ENCODE data around the gene RHBDF2.
"Not testable (repeated sequence)": the region's sequence is repeated elsewhere in the genome, so short reads cannot be mapped to it uniquely, and the experiment has no call there.

Gene RHBDF2

GRCh38 chr17:76537578-76538280, 36.5 kb upstream of the RHBDF2 start, which contains the start of gene CYGB:
TSS of gene CYGB (minus strand) at chr17:76537709. CDS start at chr17:76537542, 167 bp downstream.
- FAIRE-seq, result no peak

DNA sequence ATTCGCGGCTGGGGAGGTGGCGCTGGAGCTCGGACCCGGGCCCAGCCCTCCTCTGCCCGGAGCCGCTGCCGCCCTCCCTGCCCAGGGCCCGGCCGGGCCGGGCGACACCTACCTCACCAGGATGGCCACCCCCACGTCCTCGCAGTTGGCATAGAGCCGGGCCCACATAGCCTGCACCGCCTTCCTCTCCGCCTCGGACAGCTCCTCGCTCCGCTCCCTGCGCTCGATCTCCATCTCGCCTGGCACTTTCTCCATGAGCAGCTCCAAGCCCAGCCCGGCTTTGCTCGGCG, 36.0 kb upstream of the RHBDF2 start:
- no peak for FAIRE-seq

DNA sequence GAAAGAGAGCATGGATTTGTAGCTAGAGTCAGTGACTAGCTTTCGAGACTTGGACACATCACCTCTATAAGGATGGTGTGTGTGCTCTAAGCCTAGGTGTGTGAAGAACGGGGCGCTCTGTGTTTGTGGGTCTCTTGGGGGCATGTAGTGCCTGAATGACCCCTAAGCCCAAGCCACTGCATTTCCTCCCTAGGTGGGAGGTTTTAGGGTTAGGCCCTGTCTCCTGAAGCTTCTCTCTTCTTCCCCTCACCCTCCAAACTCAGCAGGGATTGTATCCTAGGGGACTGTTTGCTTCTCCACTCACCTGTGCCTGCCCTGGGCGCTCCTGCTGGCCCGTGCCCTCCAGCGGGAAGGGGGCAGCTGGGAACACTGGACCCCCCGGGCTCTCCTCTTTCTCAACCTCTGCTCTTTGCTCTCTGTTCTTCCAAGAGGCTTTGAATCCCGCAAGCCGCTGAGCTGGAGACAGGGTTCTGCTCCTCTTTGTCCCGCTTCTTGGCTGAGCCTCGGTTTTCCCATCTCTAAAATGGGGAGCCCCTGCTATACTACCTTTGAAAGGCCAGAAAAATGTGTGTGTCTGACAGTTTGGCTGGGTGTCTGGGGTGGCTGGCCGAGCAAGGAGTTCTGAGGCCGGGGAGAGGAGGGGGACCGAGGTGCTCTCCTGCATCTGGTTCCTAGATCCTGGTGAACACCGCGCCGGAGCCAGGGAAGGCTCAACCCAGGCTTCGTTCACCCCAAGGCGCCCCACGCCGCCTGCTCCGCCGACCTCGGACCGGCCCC, 35.5 kb upstream of the RHBDF2 start:
- no peak for FAIRE-seq

DNA sequence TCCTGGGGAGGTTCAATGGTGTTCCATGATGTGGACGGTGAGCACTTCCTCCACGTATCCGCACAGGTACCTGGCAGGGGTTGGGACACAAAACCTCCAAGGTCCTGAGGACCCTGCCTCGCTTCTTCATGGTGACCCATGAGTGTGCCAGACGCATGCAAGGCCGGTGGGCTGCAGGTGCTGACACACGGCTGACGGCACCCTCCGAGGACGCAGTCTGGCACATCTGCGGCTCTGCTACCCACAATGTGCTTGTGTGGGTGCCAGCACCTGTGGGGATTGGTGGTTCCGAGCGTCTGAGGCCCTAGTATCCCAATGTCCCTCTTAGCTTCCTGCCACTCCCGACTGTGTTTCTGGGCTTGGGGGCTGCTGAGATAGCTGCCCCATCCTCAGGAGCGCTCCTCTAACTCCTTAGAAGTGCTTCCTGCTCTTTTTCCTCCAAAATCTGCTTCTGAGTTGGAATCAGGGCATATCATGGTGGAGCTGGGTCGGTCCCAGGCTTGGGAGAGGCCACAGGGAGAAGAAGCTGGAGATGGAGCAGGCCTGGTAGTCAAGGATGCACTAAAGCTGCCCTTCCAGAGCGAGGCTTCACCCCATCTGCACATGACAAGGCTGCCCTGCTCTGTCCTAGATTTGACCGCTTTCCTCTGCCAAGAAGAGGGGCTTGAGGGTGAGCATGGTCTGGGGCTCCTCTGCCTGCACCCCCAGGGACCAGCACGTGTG, 34.7 kb upstream of the RHBDF2 start:
- FAIRE-seq, result no peak

DNA sequence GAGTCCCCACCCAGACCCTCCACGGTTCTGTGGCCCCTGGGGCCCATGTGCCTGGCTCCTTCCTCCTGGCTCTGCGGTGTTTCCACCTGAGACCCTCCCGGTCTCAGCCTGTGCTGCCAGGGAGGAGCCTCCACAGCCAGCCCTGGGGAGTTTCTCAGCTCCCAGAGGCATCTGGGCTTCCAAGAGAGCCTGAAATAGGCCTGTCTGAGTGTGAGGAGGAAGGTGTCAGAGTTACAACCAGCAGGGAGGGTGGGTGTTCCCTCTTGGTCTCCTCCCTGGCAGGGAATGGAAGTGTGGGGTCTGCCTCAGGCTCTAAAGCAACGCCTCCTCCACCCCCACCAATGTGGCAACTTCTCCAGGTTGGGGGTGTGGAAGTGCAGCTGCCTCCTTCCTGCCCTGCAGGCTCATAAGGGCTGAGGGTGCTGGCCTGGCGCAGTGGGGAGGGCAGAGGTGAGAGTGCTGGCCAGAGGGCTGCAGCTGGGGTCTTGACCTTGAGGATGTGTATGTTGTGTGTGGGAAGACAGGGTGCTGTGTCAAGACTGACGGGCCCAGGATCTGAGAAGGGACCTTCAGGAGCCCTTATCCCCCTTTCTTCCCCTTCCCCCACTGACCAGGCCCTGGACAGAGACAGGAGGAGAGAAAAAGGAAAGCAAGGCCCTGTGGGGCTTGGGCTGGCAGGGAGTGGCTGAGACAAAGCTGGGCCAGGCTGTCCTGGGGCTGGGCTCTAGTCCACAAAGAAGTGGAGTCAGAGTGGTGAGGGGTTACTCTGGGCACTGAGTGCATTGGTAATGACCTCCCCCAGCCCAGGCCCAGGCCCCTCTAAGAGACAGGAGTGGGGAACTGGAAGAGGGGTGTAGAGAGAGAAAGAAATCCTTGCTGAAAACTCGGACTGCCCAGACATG, 33.9 kb upstream of the RHBDF2 start:
- no peak for FAIRE-seq

DNA sequence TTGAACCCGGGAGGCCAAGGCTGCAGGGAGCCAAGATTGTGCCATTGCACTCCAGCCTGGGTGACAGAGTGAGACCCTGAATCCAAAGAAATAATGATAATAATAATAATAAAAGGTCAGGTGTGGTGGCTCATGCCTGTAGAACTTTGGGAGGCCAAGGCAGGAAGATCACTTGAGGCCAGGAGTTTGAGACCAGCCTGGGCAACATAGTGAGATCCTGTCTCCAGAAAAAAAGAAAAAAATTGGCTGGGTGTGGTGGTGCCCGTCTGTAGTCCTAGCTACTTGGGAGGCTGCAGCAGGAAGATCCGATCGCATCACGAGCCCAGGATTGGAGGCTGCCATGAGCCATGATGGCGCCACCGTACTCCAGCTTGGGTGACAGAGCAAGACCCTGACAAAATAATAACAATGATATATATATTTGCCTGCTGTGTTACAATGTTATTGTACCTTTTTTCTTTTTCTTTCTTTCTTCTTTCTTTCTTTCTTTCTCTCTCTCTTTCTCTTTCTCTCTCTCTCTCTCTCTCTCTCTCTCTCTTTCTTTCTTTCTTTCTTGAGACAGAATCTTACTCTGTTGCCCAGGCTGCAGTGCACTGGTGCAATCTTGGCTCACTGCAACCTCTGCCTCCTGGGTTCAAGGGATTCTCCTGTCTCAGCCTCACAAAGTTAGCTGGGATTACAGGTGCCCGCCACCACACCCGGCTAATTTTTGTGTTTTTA, 32.6 kb upstream of the RHBDF2 start:
- FAIRE-seq, result not testable (repeated sequence)

GRCh38 chr17:76532072-76532651, 30.9 kb upstream of the RHBDF2 start:
- no peak for FAIRE-seq

DNA sequence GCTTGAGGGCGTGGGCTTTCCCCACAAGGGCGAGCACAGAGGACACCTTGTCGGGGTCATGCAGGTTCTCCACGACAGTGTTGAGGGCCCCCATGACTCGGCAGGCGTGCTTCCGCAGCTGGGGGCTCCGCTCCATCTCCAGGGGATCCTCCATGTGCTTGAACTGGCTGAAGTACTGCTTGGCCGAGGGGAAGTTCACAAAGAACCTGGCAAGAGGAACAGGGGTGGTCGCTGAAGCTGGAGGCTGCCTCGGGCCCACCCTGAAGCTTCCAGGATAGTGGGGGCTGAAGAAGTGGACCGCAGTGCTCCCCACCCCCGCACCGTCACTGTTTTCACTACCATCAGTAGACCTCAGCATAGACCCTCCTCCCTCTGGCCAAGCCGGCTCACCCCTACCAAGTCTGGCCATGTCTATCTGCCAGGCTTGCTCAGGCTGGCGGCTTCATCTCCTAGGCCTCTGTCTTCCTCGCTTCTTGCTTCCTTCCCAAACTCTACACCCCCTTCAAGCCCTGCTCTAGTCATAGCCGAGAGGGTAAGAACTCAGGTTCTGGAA, 30.3 kb upstream of the RHBDF2 start:
- FAIRE-seq, result no peak

- FAIRE-seq, result no peak
These were observed 29.7 kb upstream of the RHBDF2 start for GRCh38 chr17:76530811-76531485.

DNA sequence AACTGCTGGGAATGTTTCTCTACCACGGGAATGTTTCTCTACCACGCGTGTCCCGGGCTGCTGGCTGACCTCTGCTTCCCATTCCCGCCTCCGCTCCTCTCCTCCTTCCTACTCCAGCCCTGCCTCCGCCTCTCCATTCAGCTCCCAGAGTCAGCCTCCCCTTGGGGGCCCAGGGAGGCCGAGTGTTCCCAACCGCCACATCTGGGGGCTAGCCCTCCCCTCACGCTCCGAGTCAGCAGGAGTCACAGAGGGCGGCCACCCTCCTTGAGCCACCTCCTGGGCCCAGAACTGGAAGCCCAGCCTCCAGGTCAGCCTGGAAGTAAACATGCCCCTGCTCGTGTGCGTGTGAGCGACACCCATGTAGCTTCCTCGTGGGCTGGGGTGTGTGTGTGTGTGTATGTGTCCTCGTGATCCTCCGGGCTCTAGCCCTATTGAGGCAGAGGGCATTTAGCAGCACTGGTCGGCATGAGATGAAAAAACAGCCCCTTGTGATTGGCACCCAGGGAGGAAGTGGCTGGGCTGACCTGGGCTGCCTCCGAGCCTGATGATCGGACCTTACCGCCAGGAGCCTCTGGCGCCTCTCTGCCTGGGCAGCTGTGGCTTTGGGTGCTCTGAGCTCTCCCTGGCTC, 29.0 kb upstream of the RHBDF2 start:
- FAIRE-seq, result no peak

DNA sequence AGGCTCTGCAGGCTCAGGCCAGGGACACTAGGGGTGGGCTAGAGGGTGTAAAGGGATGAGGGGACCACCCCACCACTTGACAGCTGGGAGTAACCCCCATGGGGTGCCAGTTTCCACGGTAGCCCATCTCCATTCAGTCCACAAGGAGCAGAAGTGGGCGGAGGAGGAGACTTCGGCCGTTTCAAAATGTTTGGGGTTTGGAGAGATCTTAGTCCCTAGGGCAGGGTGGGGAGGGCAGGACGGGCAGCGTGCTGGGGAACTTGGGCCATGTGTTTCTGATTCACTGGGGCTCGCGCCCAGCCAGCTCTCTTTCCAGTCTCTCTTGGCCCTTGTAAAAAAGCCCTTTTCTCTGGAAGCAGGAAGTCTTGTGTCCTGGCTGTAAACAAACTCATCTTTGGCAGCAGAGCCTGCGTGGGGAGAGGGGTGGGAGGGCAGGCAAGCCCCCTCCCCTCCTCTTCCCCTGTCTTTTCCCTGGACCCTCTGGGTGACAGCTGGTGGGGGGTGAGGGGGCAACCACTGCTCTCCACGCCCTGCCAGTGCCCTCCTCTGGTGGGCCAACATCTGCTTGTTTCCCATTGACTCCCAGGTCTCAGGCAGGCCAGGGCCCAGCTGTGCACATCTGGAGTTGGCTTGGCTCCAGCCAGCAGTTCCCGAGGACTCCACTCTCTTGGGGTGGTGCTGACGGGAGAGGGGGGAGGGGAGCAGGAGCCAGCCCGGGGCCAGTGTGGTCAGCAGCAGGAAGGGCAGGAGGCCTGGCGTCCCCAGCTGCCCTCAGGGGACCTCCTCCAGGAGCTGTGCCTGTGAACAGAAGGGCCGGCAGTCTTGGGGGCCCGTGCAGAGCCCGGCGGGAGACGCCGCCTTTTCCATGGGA, 28.2 kb upstream of the RHBDF2 start:
- no peak for FAIRE-seq

DNA sequence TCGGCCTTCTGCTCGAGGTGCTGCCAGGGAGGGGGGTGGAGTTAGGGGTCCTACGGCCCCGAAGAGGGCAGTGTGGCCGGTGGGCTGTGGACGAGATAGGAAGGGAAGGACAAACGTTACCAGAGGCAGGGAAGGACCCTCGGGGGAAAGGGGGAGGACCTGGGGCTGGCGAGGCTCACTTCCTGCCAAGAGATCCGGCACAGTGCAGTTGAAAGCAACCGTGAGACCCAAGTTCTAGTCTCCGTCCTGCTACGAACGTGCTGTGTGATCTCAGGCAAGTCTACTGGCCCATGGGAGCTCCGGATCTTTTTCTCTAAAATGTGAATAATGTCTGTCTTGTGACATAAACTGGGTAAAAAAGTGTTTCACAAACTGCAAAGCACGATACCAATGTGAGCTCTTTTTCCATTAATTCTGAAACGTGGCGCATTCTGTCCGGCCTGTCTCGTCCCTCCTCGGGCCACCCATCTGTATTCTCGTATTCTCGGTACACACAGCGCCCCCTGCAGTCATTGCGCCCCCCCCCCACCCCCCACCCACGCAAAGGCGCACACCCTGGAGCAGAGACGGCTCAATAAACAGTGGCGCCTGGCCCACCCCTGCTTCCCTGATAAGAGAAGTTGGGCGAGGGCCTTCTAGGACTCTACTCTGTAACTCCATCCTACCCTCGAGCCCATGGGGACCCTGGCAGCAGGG, 27.5 kb upstream of the RHBDF2 start:
- FAIRE-seq, result no peak

GRCh38 chr17:76528156-76528527, 26.9 kb upstream of the RHBDF2 start:
- FAIRE-seq, result no peak

DNA sequence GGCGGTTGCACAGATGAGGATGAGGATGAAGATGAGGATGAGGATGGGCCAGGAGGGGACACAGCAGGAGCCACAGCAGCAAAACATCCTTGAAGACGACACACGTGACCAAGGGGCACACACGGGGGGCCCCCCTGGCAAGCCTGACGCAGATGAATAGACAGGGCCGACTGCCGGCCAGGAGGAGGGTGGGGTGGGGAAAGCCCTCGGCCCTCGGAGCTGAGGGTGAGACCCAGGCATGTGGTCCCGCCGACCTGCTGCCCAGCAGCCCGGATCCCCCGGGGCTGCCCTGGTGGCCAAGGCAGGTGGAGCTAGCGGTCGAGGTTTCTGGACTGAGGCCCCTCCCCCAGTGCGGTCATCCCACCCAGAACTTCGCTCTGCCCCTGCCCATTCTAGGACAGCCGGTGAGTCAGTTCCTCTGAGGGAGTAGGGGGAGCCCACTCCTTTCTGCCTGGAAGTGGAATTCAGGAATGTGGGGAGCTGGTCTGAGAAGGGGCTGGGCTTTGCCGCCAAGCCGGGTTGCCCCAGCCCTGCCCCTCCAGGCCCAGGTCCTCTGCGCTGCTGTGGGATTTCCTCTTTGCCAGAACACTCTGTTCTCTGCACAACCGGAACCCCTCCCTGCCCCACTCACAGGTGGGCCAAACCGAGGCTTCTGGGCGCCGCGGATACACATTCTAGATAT, 26.3 kb upstream of the RHBDF2 start:
- no peak for FAIRE-seq

DNA sequence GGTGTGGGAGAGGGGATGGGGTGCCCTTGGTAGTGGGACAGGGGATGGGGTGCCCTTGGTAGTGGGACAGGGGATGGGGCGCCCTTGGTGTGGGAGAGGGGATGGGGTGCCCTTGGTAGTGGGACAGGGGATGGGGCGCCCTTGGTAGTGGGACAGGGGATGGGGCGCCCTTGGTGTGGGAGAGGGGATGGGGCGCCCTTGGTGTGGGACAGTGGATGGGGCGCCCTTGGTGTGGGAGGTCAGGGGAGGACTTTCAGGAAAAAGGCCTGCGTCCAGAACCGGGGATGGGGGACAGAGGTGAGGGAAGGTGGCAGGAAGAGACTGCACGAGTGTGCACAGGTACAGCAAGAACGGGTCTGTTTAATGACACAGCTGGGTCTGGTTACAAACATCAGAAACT, 25.8 kb upstream of the RHBDF2 start:
- FAIRE-seq, result not testable (repeated sequence)

DNA sequence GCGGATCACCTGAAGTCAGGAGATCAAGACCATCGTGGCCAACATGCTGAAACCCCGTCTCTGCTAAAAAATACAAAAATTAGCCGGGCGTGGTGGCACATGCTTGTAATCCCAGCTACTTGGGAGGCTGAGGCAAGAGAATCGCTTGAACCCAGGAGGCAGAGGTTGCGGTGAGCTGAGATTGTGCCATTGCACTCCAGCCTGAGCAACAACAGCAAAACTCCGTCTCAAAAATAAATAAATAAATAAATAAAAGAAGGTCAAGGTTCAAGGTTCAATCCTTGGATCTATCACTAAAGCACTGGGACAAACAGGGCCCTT, 24.2 kb upstream of the RHBDF2 start:
- FAIRE-seq, result not testable (repeated sequence)

DNA sequence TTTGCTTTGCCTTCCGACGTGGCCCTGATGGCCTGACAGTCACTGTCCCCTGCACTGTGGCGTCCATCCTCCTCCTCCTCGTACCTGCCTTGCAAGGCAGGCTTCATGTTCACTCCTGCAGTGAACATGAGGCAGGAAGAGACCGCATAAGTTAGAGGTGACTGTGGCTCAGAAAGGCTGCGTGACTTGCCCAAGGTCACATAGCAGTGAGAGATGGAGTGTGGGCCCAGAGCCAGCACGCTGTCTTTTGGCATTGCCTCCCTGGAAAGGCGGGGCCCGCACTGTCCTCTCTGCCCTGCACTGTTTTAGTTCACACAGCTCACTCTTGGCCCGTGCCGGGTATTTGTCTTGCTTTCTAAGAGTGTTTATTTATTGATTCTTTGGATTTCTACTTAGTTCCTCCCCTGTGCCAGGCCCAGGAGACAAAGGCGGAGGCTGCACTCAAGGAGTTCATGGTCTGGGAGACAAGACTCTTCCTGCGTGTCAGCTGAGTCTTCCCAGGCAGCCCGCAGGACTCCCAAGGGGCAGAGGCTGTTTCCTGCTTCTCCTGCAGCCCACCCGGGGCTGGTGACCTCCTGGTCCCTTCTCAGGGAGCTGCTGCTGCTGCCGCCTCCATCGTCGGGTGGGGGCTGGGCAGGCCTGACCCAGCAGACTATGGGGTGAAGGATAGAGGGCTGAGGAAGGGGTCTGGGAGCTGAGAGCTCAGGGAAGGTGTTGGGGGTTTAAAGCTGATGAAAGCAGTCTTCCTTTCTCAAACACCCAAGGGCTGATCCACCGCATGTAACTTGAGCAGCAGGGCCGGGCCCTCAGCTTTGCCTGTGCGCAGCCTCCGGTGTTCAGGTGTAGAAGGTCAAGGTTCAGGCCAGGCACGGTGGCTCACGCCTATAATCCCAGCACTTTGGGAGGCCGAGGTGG, 23.6 kb upstream of the RHBDF2 start:
- no peak for FAIRE-seq
